Measurements from ENCODE around the gene KHDRBS1. TPM values are rescaled to one million over a fixed set of nuclear protein-coding genes. Genes with fewer than 3 reads are reported as not detected.

Gene KHDRBS1
- total RNA-seq, 1 donor from 2014 or later = 139 TPM

GRCh38 chr1:32045772-32046171 lies 32.1 kb downstream of the KHDRBS1 start:
- peaks cover 35% of the 10 kb centered on the region for H3K36me3 ChIP-seq (ENCODE audit: insufficient read depth, low read length)
- no peak overlapping the region for H3K9ac ChIP-seq (ENCODE audit: low read length)
- TF ChIP-seq CTCF (IDR thresholded peaks at IDR 0.05; ENCODE audit: insufficient read depth, low read depth, low read length) (no peak), EZH2 (IDR thresholded peaks at IDR 0.05; ENCODE audit: insufficient read depth, low read length) (no peak)
- Mint-ChIP-seq H3K36me3 (ENCODE audit: low read depth, unreplicated experiment) (peaks cover 32% of the 10 kb centered on the region), H3K4me3 (ENCODE audit: unreplicated experiment) (no peak overlapping the region), H3K27ac (ENCODE audit: unreplicated experiment) (no peak overlapping the region), H3K4me1 (ENCODE audit: low read depth, unreplicated experiment) (peaks cover 1% of the 10 kb centered on the region), H3K27me3 (ENCODE audit: low read depth, unreplicated experiment) (no peaks in the 10 kb centered on the region), H3K9me3 (ENCODE audit: unreplicated experiment) (no peaks in the 10 kb centered on the region)
- no peaks in the 10 kb centered on the region for H3K9me3 ChIP-seq (ENCODE audit: insufficient read depth, low read depth, low read length)
- no peaks in the 10 kb centered on the region for H3K27me3 ChIP-seq (ENCODE audit: insufficient read depth, low read length)
- peaks cover 66% of the 10 kb centered on the region for H3K79me2 ChIP-seq (ENCODE audit: insufficient read depth, low read length)
- H2AFZ ChIP-seq (ENCODE audit: low read depth, low read length) = no peak overlapping the region
- H3K4me2 ChIP-seq (ENCODE audit: low read length) = no peak overlapping the region
- H3K4me3 ChIP-seq (ENCODE audit: insufficient read depth, low read depth, low read length) = no peak overlapping the region
- H3K27ac ChIP-seq (ENCODE audit: low read depth, low read length) = no peak overlapping the region
- FAIRE-seq (no peak), DNase-seq (ENCODE audit: low read depth) (no peak)
- no peaks in the 10 kb centered on the region for H3K4me1 ChIP-seq (ENCODE audit: insufficient read depth, low read length)
- H4K20me1 ChIP-seq (ENCODE audit: insufficient read depth, low read length) = peaks cover 62% of the 10 kb centered on the region

- H3K9me3 ChIP-seq (ENCODE audit: insufficient read depth, low read depth, low read length) = no peaks in the 10 kb centered on the region
- H3K79me2 ChIP-seq (ENCODE audit: insufficient read depth, low read length) = peaks cover 59% of the 10 kb centered on the region
- no peak overlapping the region for H3K4me3 ChIP-seq (ENCODE audit: insufficient read depth, low read depth, low read length)
- peaks cover 64% of the 10 kb centered on the region for H4K20me1 ChIP-seq (ENCODE audit: insufficient read depth, low read length)
- Mint-ChIP-seq H3K27me3 (ENCODE audit: low read depth, unreplicated experiment) (no peaks in the 10 kb centered on the region), H3K4me1 (ENCODE audit: low read depth, unreplicated experiment) (peaks cover 1% of the 10 kb centered on the region), H3K4me3 (ENCODE audit: unreplicated experiment) (no peak overlapping the region), H3K27ac (ENCODE audit: unreplicated experiment) (no peak overlapping the region), H3K9me3 (ENCODE audit: unreplicated experiment) (no peaks in the 10 kb centered on the region), H3K36me3 (ENCODE audit: low read depth, unreplicated experiment) (peaks cover 33% of the 10 kb centered on the region)
- H3K27ac ChIP-seq (ENCODE audit: low read depth, low read length) = no peak overlapping the region
- no peaks in the 10 kb centered on the region for H3K27me3 ChIP-seq (ENCODE audit: insufficient read depth, low read length)
- FAIRE-seq (no peak), DNase-seq (ENCODE audit: low read depth) (peak; percentile 30)
- no peak overlapping the region for H2AFZ ChIP-seq (ENCODE audit: low read depth, low read length)
- TF ChIP-seq CTCF (IDR thresholded peaks at IDR 0.05; ENCODE audit: insufficient read depth, low read depth, low read length) = no peak
- no peak for TF ChIP-seq EZH2 (IDR thresholded peaks at IDR 0.05; ENCODE audit: insufficient read depth, low read length)
- peaks cover 44% of the 10 kb centered on the region for H3K36me3 ChIP-seq (ENCODE audit: insufficient read depth, low read length)
- no peak overlapping the region for H3K4me2 ChIP-seq (ENCODE audit: low read length)
- no peaks in the 10 kb centered on the region for H3K4me1 ChIP-seq (ENCODE audit: insufficient read depth, low read length)
- no peak overlapping the region for H3K9ac ChIP-seq (ENCODE audit: low read length)
These were observed 34.0 kb downstream of the KHDRBS1 start for GRCh38 chr1:32047701-32048100.

GRCh38 chr1:32048440-32048839 lies 34.8 kb downstream of the KHDRBS1 start:
- H3K4me2 ChIP-seq (ENCODE audit: low read length) = no peak overlapping the region
- H3K27me3 Mint-ChIP-seq (ENCODE audit: low read depth, unreplicated experiment) = no peaks in the 10 kb centered on the region
- H3K4me1 Mint-ChIP-seq (ENCODE audit: low read depth, unreplicated experiment) = peaks cover 1% of the 10 kb centered on the region
- no peaks in the 10 kb centered on the region for H3K4me1 ChIP-seq (ENCODE audit: insufficient read depth, low read length)
- H3K9me3 ChIP-seq (ENCODE audit: insufficient read depth, low read depth, low read length) = no peaks in the 10 kb centered on the region
- H3K79me2 ChIP-seq (ENCODE audit: insufficient read depth, low read length) = peaks cover 60% of the 10 kb centered on the region
- peaks cover 32% of the 10 kb centered on the region for H3K36me3 Mint-ChIP-seq (ENCODE audit: low read depth, unreplicated experiment)
- H3K9ac ChIP-seq (ENCODE audit: low read length) = no peak overlapping the region
- TF ChIP-seq EZH2 (IDR thresholded peaks at IDR 0.05; ENCODE audit: insufficient read depth, low read length) = no peak
- TF ChIP-seq CTCF (IDR thresholded peaks at IDR 0.05; ENCODE audit: insufficient read depth, low read depth, low read length) = no peak
- no peak overlapping the region for H3K4me3 Mint-ChIP-seq (ENCODE audit: unreplicated experiment)
- DNase-seq (ENCODE audit: low read depth) (peak; percentile 12), FAIRE-seq (no peak)
- H4K20me1 ChIP-seq (ENCODE audit: insufficient read depth, low read length) = peaks cover 68% of the 10 kb centered on the region
- no peaks in the 10 kb centered on the region for H3K27me3 ChIP-seq (ENCODE audit: insufficient read depth, low read length)
- H3K9me3 Mint-ChIP-seq (ENCODE audit: unreplicated experiment) = no peaks in the 10 kb centered on the region
- no peak overlapping the region for H2AFZ ChIP-seq (ENCODE audit: low read depth, low read length)
- H3K27ac ChIP-seq (ENCODE audit: low read depth, low read length) = no peak overlapping the region
- H3K4me3 ChIP-seq (ENCODE audit: insufficient read depth, low read depth, low read length) = no peak overlapping the region
- H3K36me3 ChIP-seq (ENCODE audit: insufficient read depth, low read length) = peaks cover 46% of the 10 kb centered on the region
- no peak overlapping the region for H3K27ac Mint-ChIP-seq (ENCODE audit: unreplicated experiment)
